WTC11 (cell line): Measurements from ENCODE around the gene ADK. TPM values are rescaled to one million over a fixed set of nuclear protein-coding genes. Genes with fewer than 3 reads are reported as not detected.

Experiments used
- ATAC-seq: fragments of 200-7000 bp; cut with Tn5 transposase; 2 replicates; pipeline ENCODE4 v1.10.0; 2021; ENCODE audit warnings: mild to moderate bottlenecking, moderate library complexity
- CTCF ChIA-PET: fragments of 300-600 bp; sonication (Branson Sonifier 250); formaldehyde crosslinking; loops from one replicate; lab custom pipeline; 2021; ENCODE audit warnings: antibody characterized with exemption; lab: Charles Lee
- POLR2A ChIA-PET: fragments of 350-600 bp; sonication (Branson Sonifier 250); formaldehyde crosslinking; loops from one replicate; lab custom pipeline; 2021; ENCODE audit warnings: antibody characterized with exemption; lab: Charles Lee
- DNase-seq: peaks from one replicate; pipeline ENCODE4 v3.0.0; 2021; ENCODE audit warnings: low spot score
- H3K27ac Mint-ChIP-seq: 2 replicates; pipeline ENCODE4 v1.8.0; 2021; ENCODE audit warnings: mixed read lengths
- H3K27me3 Mint-ChIP-seq: 2 replicates; pipeline ENCODE4 v1.8.0; 2021; ENCODE audit warnings: low read depth, mild to moderate bottlenecking, moderate library complexity, mixed read lengths
- H3K36me3 Mint-ChIP-seq: 2 replicates; pipeline ENCODE4 v1.8.0; 2021; ENCODE audit warnings: mixed read lengths
- H3K4me1 Mint-ChIP-seq: 2 replicates; pipeline ENCODE4 v1.8.0; 2022; ENCODE audit warnings: mixed read lengths
- H3K4me3 Mint-ChIP-seq: 2 replicates; pipeline ENCODE4 v1.8.0; 2021; ENCODE audit warnings: mild to moderate bottlenecking, moderate library complexity, mixed read lengths
- H3K9me3 Mint-ChIP-seq: 2 replicates; pipeline ENCODE4 v1.8.0; 2021; ENCODE audit warnings: mixed read lengths
- ARID4B ChIP-seq: sonication (generic); formaldehyde crosslinking; IDR thresholded peaks from 2 replicates; pipeline ENCODE4 v1.8.0; 2023; ENCODE audit warnings: missing genetic modification reagents, mild to moderate bottlenecking, borderline replicate concordance
- EMX1 ChIP-seq: fragments of 250-450 bp; sonication (Bioruptor Pico); IDR thresholded peaks from 2 replicates; pipeline ENCODE4 v1.8.0; 2021; ENCODE audit warnings: mild to moderate bottlenecking
- ETV6 ChIP-seq: sonication (generic); formaldehyde crosslinking; IDR thresholded peaks from 2 replicates; pipeline ENCODE4 v1.8.1; 2022; ENCODE audit warnings: mild to moderate bottlenecking, missing genetic modification reagents
- FOXP4 ChIP-seq: sonication (generic); formaldehyde crosslinking; IDR thresholded peaks from 2 replicates; pipeline ENCODE4 v1.8.0; 2022; ENCODE audit warnings: mild to moderate bottlenecking, missing genetic modification reagents
- JAZF1 ChIP-seq: fragments of 250-450 bp; sonication (Bioruptor Pico); IDR thresholded peaks from 2 replicates; pipeline ENCODE4 v1.9.0; 2021; ENCODE audit warnings: moderate library complexity, mild to moderate bottlenecking, inconsistent platforms
- JUN ChIP-seq: sonication (generic); formaldehyde crosslinking; IDR thresholded peaks from 2 replicates; pipeline ENCODE4 v1.8.0; 2023; ENCODE audit warnings: mild to moderate bottlenecking, missing genetic modification reagents
- NFE2L1 ChIP-seq: sonication (generic); formaldehyde crosslinking; IDR thresholded peaks from 2 replicates; pipeline ENCODE4 v1.8.1; 2023; ENCODE audit warnings: missing genetic modification reagents
- NR3C1 ChIP-seq: sonication (generic); formaldehyde crosslinking; conservative IDR thresholded peaks from 2 replicates; pipeline ENCODE4 v1.8.1; 2023; ENCODE audit warnings: low read depth, mild to moderate bottlenecking, missing genetic modification reagents
- RELA ChIP-seq: sonication (generic); formaldehyde crosslinking; IDR thresholded peaks from 2 replicates; pipeline ENCODE4 v1.8.1; 2022; ENCODE audit warnings: missing genetic modification reagents, mild to moderate bottlenecking, borderline replicate concordance
- TEAD1 ChIP-seq: sonication (generic); formaldehyde crosslinking; IDR thresholded peaks from 2 replicates; pipeline ENCODE4 v1.8.0; 2022; ENCODE audit warnings: mild to moderate bottlenecking, missing genetic modification reagents
- TEAD4 ChIP-seq: sonication (generic); formaldehyde crosslinking; IDR thresholded peaks from 2 replicates; pipeline ENCODE4 v1.8.0; 2022; ENCODE audit warnings: mild to moderate bottlenecking, missing genetic modification reagents
- TP53 ChIP-seq: sonication (generic); formaldehyde crosslinking; IDR thresholded peaks from 2 replicates; pipeline ENCODE4 v1.8.1; 2023; ENCODE audit warnings: mild to moderate bottlenecking, missing genetic modification reagents
- ZMAT4 ChIP-seq: fragments of 250-450 bp; sonication (Bioruptor Pico); IDR thresholded peaks from 2 replicates; pipeline ENCODE4 v1.9.0; 2021; ENCODE audit warnings: mild to moderate bottlenecking
- ZNF219 ChIP-seq: sonication (generic); formaldehyde crosslinking; IDR thresholded peaks from 2 replicates; pipeline ENCODE4 v1.8.0; 2023; ENCODE audit warnings: missing genetic modification reagents, mild to moderate bottlenecking, borderline replicate concordance
- ZNF232 ChIP-seq: sonication (generic); formaldehyde crosslinking; IDR thresholded peaks from 2 replicates; pipeline ENCODE4 v1.8.0; 2022; ENCODE audit warnings: mild to moderate bottlenecking, missing genetic modification reagents
- ZNF423 ChIP-seq: fragments of 250-450 bp; sonication (Bioruptor Pico); IDR thresholded peaks from 2 replicates; pipeline ENCODE4 v2.1.2; 2022; ENCODE audit warnings: mild to moderate bottlenecking, moderate library complexity
- ZSCAN18 ChIP-seq: fragments of 250-450 bp; sonication (Bioruptor Pico); IDR thresholded peaks from 2 replicates; pipeline ENCODE4 v2.1.2; 2022; ENCODE audit warnings: mild to moderate bottlenecking, moderate library complexity
- total RNA-seq: library from RNA; stranded (reverse); gene quantifications from 3 replicates; pipeline ENCODE4 v1.2.3, GENCODE V29; 2021
- TF ChIP-seq, protein P1 (sequence below): sonication (generic); formaldehyde crosslinking; IDR thresholded peaks from 2 replicates; pipeline ENCODE4 v1.8.1; 2023; ENCODE audit warnings: mild to moderate bottlenecking, moderate library complexity, missing genetic modification reagents
- TF ChIP-seq, protein P2 (sequence below): fragments of 250-450 bp; sonication (Bioruptor Pico); IDR thresholded peaks from 2 replicates; pipeline ENCODE4 v1.9.0; 2021; ENCODE audit warnings: mild to moderate bottlenecking
- TF ChIP-seq, protein P3 (sequence below): sonication (generic); formaldehyde crosslinking; conservative IDR thresholded peaks from 2 replicates; pipeline ENCODE4 v1.8.1; 2023; ENCODE audit warnings: mild to moderate bottlenecking, low read depth, missing genetic modification reagents, moderate library complexity

The ADK gene
- total RNA-seq, 1 experiment from 2014 or later: 32.7 TPM

DNA sequence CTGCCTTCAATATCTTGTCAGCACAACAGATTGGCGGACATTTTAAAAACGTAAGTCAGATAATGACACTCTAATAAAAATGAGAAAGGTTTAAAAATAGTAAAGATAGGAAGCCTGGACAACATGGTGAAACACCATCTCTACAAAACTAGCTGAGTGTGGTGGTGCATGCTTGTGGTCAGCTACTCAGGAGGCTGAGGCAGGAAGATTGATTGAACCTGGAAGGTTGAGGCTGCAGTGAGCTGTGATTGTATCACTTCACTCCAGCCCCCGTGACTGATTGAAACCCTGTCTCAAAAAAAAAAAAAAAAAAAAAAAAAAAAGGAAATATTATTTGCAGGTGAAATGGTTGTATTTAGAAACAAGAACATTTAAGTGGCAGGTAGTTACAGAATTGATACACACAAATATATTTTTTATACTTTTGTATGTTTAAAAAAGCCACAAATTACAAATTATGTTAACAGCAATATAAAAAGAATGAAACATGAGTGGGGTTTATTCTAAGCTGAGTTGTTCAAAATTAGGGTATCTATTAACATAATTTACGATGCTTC is 141.9 kb downstream of the ADK start:
- no peak overlapping the region for H3K4me3 Mint-ChIP-seq
- TF ChIP-seq RELA (CRISPR knock-in tag) (no peak), NFE2L1 (no peak), TEAD4 (CRISPR knock-in tag) (no peak), TP53 (no peak), ZMAT4 (CRISPR knock-in tag) (no peak), ARID4B (no peak), EMX1 (CRISPR knock-in tag) (no peak), NR3C1 (CRISPR knock-in tag) (no peak), JAZF1 (CRISPR knock-in tag) (no peak), ZNF232 (CRISPR knock-in tag) (no peak), ZNF219 (no peak), FOXP4 (CRISPR knock-in tag) (no peak), ETV6 (no peak), TEAD1 (CRISPR knock-in tag) (no peak), ZNF423 (CRISPR knock-in tag) (no peak), JUN (no peak), ZSCAN18 (CRISPR knock-in tag) (no peak)
- TF ChIP-seq, protein P1, sequence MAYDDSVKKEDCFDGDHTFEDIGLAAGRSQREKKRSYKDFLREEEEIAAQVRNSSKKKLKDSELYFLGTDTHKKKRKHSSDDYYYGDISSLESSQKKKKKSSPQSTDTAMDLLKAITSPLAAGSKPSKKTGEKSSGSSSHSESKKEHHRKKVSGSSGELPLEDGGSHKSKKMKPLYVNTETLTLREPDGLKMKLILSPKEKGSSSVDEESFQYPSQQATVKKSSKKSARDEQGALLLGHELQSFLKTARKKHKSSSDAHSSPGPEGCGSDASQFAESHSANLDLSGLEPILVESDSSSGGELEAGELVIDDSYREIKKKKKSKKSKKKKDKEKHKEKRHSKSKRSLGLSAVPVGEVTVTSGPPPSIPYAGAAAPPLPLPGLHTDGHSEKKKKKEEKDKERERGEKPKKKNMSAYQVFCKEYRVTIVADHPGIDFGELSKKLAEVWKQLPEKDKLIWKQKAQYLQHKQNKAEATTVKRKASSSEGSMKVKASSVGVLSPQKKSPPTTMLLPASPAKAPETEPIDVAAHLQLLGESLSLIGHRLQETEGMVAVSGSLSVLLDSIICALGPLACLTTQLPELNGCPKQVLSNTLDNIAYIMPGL (CRISPR knock-in tag): no peak
- TF ChIP-seq, protein P2, sequence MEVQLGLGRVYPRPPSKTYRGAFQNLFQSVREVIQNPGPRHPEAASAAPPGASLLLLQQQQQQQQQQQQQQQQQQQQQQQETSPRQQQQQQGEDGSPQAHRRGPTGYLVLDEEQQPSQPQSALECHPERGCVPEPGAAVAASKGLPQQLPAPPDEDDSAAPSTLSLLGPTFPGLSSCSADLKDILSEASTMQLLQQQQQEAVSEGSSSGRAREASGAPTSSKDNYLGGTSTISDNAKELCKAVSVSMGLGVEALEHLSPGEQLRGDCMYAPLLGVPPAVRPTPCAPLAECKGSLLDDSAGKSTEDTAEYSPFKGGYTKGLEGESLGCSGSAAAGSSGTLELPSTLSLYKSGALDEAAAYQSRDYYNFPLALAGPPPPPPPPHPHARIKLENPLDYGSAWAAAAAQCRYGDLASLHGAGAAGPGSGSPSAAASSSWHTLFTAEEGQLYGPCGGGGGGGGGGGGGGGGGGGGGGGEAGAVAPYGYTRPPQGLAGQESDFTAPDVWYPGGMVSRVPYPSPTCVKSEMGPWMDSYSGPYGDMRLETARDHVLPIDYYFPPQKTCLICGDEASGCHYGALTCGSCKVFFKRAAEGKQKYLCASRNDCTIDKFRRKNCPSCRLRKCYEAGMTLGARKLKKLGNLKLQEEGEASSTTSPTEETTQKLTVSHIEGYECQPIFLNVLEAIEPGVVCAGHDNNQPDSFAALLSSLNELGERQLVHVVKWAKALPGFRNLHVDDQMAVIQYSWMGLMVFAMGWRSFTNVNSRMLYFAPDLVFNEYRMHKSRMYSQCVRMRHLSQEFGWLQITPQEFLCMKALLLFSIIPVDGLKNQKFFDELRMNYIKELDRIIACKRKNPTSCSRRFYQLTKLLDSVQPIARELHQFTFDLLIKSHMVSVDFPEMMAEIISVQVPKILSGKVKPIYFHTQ (CRISPR knock-in tag): no peak
- TF ChIP-seq, protein P3, sequence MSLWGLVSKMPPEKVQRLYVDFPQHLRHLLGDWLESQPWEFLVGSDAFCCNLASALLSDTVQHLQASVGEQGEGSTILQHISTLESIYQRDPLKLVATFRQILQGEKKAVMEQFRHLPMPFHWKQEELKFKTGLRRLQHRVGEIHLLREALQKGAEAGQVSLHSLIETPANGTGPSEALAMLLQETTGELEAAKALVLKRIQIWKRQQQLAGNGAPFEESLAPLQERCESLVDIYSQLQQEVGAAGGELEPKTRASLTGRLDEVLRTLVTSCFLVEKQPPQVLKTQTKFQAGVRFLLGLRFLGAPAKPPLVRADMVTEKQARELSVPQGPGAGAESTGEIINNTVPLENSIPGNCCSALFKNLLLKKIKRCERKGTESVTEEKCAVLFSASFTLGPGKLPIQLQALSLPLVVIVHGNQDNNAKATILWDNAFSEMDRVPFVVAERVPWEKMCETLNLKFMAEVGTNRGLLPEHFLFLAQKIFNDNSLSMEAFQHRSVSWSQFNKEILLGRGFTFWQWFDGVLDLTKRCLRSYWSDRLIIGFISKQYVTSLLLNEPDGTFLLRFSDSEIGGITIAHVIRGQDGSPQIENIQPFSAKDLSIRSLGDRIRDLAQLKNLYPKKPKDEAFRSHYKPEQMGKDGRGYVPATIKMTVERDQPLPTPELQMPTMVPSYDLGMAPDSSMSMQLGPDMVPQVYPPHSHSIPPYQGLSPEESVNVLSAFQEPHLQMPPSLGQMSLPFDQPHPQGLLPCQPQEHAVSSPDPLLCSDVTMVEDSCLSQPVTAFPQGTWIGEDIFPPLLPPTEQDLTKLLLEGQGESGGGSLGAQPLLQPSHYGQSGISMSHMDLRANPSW: no peak
- TF ChIP-seq, all 79 proteins: peak for 0
- Mint-ChIP-seq H3K36me3 (no peaks in the 10 kb centered on the region), H3K27me3 (no peaks in the 10 kb centered on the region), H3K4me1 (peaks cover 4% of the 10 kb centered on the region), H3K27ac (no peak overlapping the region), H3K9me3 (peaks cover 4% of the 10 kb centered on the region; the same call in 1 of the 2 replicates)
- DNase-seq: no peak
- POLR2A ChIA-PET: no interaction called here
- no peak for ATAC-seq
- CTCF ChIA-PET: no interaction called here
